ENCODE measurements around the gene PPP1R12B.
"Not testable (repeated sequence)": the region's sequence is repeated elsewhere in the genome, so short reads cannot be mapped to it uniquely, and the experiment has no call there.

PPP1R12B gene

GRCh38 chr1:202580619-202581018 is 232.1 kb downstream of the PPP1R12B start:
- DNase-seq (ENCODE audit: low read depth in 2 of 2): no peak

- DNase-seq (ENCODE audit: low read depth in 2 of 2): not testable (repeated sequence)
Measured at GRCh38 chr1:202582350-202582749, 233.9 kb downstream of the PPP1R12B start.

GRCh38 chr1:202584707-202585589 is 236.4 kb downstream of the PPP1R12B start:
- no peak for DNase-seq (ENCODE audit: low read depth in 2 of 2)

GRCh38 chr1:202585590-202585933 is 237.1 kb downstream of the PPP1R12B start:
- no peak for DNase-seq (ENCODE audit: low read depth in 2 of 2)

- no peak for DNase-seq (ENCODE audit: low read depth in 2 of 2)
Measured at GRCh38 chr1:202586018-202586821, 237.7 kb downstream of the PPP1R12B start.

GRCh38 chr1:202586871-202587270 is 238.4 kb downstream of the PPP1R12B start:
- no peak for DNase-seq (ENCODE audit: low read depth in 2 of 2)

GRCh38 chr1:202587859-202588485 is 239.5 kb downstream of the PPP1R12B start:
- DNase-seq (ENCODE audit: low read depth in 2 of 2): no peak

- DNase-seq (ENCODE audit: low read depth in 2 of 2): no peak
Measured at GRCh38 chr1:202588503-202589189, 240.1 kb downstream of the PPP1R12B start.

GRCh38 chr1:202589190-202589930 is 240.9 kb downstream of the PPP1R12B start:
- no peak for DNase-seq (ENCODE audit: low read depth in 2 of 2)

GRCh38 chr1:202590126-202590525 is 241.6 kb downstream of the PPP1R12B start:
- DNase-seq (ENCODE audit: low read depth in 2 of 2): no peak

GRCh38 chr1:202590975-202591411 is 242.5 kb downstream of the PPP1R12B start:
- no peak for DNase-seq (ENCODE audit: low read depth in 2 of 2)

- DNase-seq (ENCODE audit: low read depth in 2 of 2): no peak
Measured at GRCh38 chr1:202591515-202591914, 243.0 kb downstream of the PPP1R12B start.

- no peak for DNase-seq (ENCODE audit: low read depth in 2 of 2)
Measured at GRCh38 chr1:202592146-202592545, 243.6 kb downstream of the PPP1R12B start.

GRCh38 chr1:202593845-202594244 is 245.3 kb downstream of the PPP1R12B start:
- DNase-seq (ENCODE audit: low read depth in 2 of 2): no peak

GRCh38 chr1:202596638-202597037 is 248.1 kb downstream of the PPP1R12B start:
- no peak for DNase-seq (ENCODE audit: low read depth in 2 of 2)

GRCh38 chr1:202597090-202597761 is 248.7 kb downstream of the PPP1R12B start:
- no peak for DNase-seq (ENCODE audit: low read depth in 2 of 2)

- DNase-seq (ENCODE audit: low read depth in 2 of 2): peak in 1 of 2 donors; percentile 9
Measured at GRCh38 chr1:202599669-202600431, 251.4 kb downstream of the PPP1R12B start.

GRCh38 chr1:202600432-202601041 is 252.0 kb downstream of the PPP1R12B start:
- no peak for DNase-seq (ENCODE audit: low read depth in 2 of 2)

GRCh38 chr1:202603435-202603834 is 254.9 kb downstream of the PPP1R12B start:
- no peak for DNase-seq (ENCODE audit: low read depth in 2 of 2)
